ENCODE data around the gene EMB. TPM values are rescaled to one million over a fixed set of nuclear protein-coding genes. Genes with fewer than 3 reads are reported as not detected.
"Not testable (repeated sequence)": the region's sequence is repeated elsewhere in the genome, so short reads cannot be mapped to it uniquely, and the experiment has no call there.

The EMB gene
- total RNA-seq, 2 experiments from 2014 or later, result 78.9 to 125 TPM

DNA sequence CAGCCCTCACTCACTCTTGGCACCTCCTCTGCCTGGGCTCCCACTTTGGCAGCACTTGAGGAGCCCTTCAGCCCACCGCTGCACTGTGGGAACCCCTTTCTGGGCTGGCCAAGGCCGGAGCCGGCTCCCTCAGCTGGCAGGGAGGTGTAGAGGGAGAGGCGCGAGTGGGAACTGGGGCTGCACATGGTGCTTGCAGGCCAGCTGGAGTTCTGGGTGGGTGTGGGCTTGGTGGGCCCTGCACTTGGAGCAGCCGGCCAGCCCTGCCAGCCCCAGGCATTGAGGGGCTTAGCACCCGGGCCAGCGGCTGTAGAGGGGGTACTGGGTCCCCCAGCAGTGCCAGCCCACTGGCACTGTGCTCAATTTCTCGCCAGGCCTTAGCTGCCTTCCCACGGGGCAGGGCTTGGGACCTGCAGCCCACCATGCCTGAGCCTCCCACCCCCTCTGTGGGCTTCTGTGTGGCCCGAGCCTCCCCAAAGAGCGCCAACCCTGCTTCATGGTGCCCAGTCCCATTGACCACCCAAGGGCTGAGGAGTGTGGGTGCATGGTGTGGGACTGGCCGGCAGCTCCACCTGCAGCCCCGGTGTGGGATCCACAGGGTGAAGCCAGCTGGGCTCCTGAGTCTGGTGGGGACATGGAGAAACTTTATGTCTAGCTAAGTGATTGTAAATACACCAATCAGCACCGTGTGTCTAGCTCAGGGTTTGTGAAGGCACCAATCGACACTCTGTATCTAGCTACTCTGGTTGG is 71.6 kb downstream of the EMB start:
- BruUV-seq (replicated peaks); H3K4me1 ChIP-seq (ENCODE audit: insufficient read depth, low read length, poor library complexity, severe bottlenecking); intact Hi-C loops (cut with micrococcal nuclease; ENCODE audit: unreplicated experiment); H3K79me2 ChIP-seq (ENCODE audit: insufficient read depth, low read depth, low read length); H3K9me2 ChIP-seq (ENCODE audit: insufficient read depth, low read length); H3K4me3 ChIP-seq (ENCODE audit: low read depth, low read length, poor library complexity, severe bottlenecking); H4K20me1 ChIP-seq (ENCODE audit: insufficient read depth, low read length); POLR2A ChIA-PET; H3K9me3 ChIP-seq (ENCODE audit: low read length); DNase-seq (ENCODE audit: low spot score); H3K27ac ChIP-seq (ENCODE audit: low read depth, low read length, poor library complexity, severe bottlenecking); CTCF ChIA-PET (ENCODE audit: unreplicated experiment); H3K4me2 ChIP-seq (ENCODE audit: low read length); H2AFZ ChIP-seq (ENCODE audit: low read length): not testable (repeated sequence)
- H3K36me3 ChIP-seq (ENCODE audit: insufficient read depth, low read length), result peaks cover 11% of the 10 kb centered on the region

DNA sequence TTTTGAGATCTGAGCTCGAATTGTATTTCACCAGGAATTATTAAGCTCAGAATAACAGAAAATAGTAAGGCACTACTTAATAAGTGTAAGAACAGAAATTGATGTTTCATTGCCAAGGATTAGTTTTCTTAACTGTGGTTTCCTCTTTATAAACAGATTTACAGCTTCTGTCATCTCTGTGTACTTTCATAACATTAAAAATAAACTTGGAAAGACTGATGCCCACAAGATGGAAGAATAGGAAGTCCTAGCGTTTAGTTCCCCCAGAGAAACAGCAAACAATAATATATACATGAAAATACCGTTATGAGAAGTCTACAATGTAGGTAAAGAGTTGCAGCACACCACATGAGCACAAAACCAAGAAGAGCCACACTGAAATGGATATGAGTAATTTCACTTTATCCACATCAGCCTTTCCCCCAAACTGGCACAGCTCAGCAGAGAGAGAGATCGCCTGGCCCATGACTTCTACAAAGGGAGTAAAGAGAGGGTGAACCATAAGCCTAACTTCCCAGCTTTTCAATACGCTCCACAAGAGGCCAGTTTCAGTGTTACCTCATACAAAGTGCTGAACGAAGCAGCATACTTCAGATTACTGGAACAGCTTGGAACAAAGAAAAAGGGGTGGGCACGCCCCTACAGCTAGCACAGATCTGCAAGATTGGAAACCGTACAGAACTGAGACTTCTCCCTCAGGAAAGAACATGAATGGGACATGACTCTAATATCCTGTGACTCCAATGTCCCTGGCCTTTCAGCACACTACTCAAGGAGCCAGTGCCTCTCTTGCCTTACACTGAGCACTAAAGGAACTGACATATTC is 75.4 kb downstream of the EMB start:
- CTCF ChIA-PET (ENCODE audit: unreplicated experiment), result no interaction called here
- Histone ChIP-seq H3K4me3 (ENCODE audit: low read depth, low read length, poor library complexity, severe bottlenecking) (no peak overlapping the region), H3K36me3 (ENCODE audit: insufficient read depth, low read length) (peaks cover 3% of the 10 kb centered on the region; the same call in 1 of the 2 replicates), H3K4me1 (ENCODE audit: insufficient read depth, low read length, poor library complexity, severe bottlenecking) (no peaks in the 10 kb centered on the region), H2AFZ (ENCODE audit: low read length) (no peak overlapping the region), H3K27ac (ENCODE audit: low read depth, low read length, poor library complexity, severe bottlenecking) (no peak overlapping the region), H3K4me2 (ENCODE audit: low read length) (no peak overlapping the region), H3K9me2 (ENCODE audit: insufficient read depth, low read length) (no peaks in the 10 kb centered on the region), H4K20me1 (ENCODE audit: insufficient read depth, low read length) (no peaks in the 10 kb centered on the region), H3K79me2 (ENCODE audit: insufficient read depth, low read depth, low read length) (no peaks in the 10 kb centered on the region), H3K9me3 (ENCODE audit: low read length) (no peaks in the 10 kb centered on the region)
- no peak for TF ChIP-seq EZH2phosphoT487 (IDR thresholded peaks at IDR 0.05; ENCODE audit: borderline replicate concordance, low read depth, low read length)
- TF ChIP-seq, protein P1, sequence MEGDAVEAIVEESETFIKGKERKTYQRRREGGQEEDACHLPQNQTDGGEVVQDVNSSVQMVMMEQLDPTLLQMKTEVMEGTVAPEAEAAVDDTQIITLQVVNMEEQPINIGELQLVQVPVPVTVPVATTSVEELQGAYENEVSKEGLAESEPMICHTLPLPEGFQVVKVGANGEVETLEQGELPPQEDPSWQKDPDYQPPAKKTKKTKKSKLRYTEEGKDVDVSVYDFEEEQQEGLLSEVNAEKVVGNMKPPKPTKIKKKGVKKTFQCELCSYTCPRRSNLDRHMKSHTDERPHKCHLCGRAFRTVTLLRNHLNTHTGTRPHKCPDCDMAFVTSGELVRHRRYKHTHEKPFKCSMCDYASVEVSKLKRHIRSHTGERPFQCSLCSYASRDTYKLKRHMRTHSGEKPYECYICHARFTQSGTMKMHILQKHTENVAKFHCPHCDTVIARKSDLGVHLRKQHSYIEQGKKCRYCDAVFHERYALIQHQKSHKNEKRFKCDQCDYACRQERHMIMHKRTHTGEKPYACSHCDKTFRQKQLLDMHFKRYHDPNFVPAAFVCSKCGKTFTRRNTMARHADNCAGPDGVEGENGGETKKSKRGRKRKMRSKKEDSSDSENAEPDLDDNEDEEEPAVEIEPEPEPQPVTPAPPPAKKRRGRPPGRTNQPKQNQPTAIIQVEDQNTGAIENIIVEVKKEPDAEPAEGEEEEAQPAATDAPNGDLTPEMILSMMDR (conservative IDR thresholded peaks at IDR 0.05; ENCODE audit: low read length), result no peak
- POLR2A ChIA-PET, result interaction anchor here (1.2 to 1.5 kb wide), 3 partner anchors 9 to 63 kb away, joined by 3 to 5 read pairs (median 5); no protein-coding TSS in a partner anchor
- no peak for DNase-seq (ENCODE audit: low spot score)
- intact Hi-C loops (cut with micrococcal nuclease; ENCODE audit: unreplicated experiment), result no loop called here
- no TSS peak for BruUV-seq (replicated peaks)

GRCh38 chr5:50364535-50365309 is 76.4 kb downstream of the EMB start:
- H3K4me2 ChIP-seq (ENCODE audit: low read length); H3K27ac ChIP-seq (ENCODE audit: low read depth, low read length, poor library complexity, severe bottlenecking); H3K36me3 ChIP-seq (ENCODE audit: insufficient read depth, low read length); CTCF ChIA-PET (ENCODE audit: unreplicated experiment); H3K9me2 ChIP-seq (ENCODE audit: insufficient read depth, low read length); H3K9me3 ChIP-seq (ENCODE audit: low read length); H4K20me1 ChIP-seq (ENCODE audit: insufficient read depth, low read length); intact Hi-C loops (cut with micrococcal nuclease; ENCODE audit: unreplicated experiment); H3K4me3 ChIP-seq (ENCODE audit: low read depth, low read length, poor library complexity, severe bottlenecking); H3K79me2 ChIP-seq (ENCODE audit: insufficient read depth, low read depth, low read length); BruUV-seq (replicated peaks); H2AFZ ChIP-seq (ENCODE audit: low read length); H3K4me1 ChIP-seq (ENCODE audit: insufficient read depth, low read length, poor library complexity, severe bottlenecking); DNase-seq (ENCODE audit: low spot score): not testable (repeated sequence)
- POLR2A ChIA-PET, result interaction anchor here (0.6 to 1.5 kb wide), 6 partner anchors 8 to 686 kb away, joined by 3 to 5 read pairs (median 5); no protein-coding TSS in a partner anchor
